H9 (cell line): Measurements from ENCODE around the gene PRKCA. TPM values are rescaled to one million over a fixed set of nuclear protein-coding genes. Genes with fewer than 3 reads are reported as not detected.

Experiments used
- DNase-seq: peaks from one replicate; pipeline ENCODE4 v3.0.0-alpha.2; 2017
- H2AFZ ChIP-seq: one replicate; pipeline ENCODE4 v1.6.1; 2013; ENCODE audit warnings: mild to moderate bottlenecking, low read length, control low read depth, moderate library complexity
- H2AK5ac ChIP-seq: 2 replicates; pipeline ENCODE4 v1.6.1; 2013; ENCODE audit warnings: low read length, control low read depth, mixed read lengths; ENCODE audit not compliant: insufficient read length
- H2BK120ac ChIP-seq: one replicate; pipeline ENCODE4 v1.6.1; 2013; ENCODE audit warnings: low read depth, mild to moderate bottlenecking, low read length, control low read depth, inconsistent platforms; ENCODE audit not compliant: poor library complexity, severe bottlenecking
- H2BK12ac ChIP-seq: 2 replicates; pipeline ENCODE4 v1.6.1; 2013; ENCODE audit warnings: low read length, control low read depth, mixed read lengths, low read depth; ENCODE audit not compliant: insufficient read length
- H2BK15ac ChIP-seq: 2 replicates; pipeline ENCODE4 v1.6.1; 2013; ENCODE audit warnings: low read depth, low read length, control low read depth
- H2BK20ac ChIP-seq: one replicate; pipeline ENCODE4 v1.6.1; 2013; ENCODE audit warnings: low read depth, mild to moderate bottlenecking, low read length, control low read depth, inconsistent platforms; ENCODE audit not compliant: poor library complexity, severe bottlenecking
- H2BK5ac ChIP-seq: 2 replicates; pipeline ENCODE4 v1.6.1; 2013; ENCODE audit warnings: low read length, control low read depth, mixed read lengths; ENCODE audit not compliant: insufficient read length
- H3K14ac ChIP-seq: 2 replicates; pipeline ENCODE4 v1.6.1; 2013; ENCODE audit warnings: low read length, control low read depth; ENCODE audit not compliant: insufficient read depth
- H3K18ac ChIP-seq: 2 replicates; pipeline ENCODE4 v1.6.1; 2013; ENCODE audit warnings: low read depth, mild to moderate bottlenecking, mixed read lengths, low read length, control low read depth; ENCODE audit not compliant: insufficient read length
- H3K23ac ChIP-seq: 2 replicates; pipeline ENCODE4 v1.6.1; 2013; ENCODE audit warnings: low read length, control low read depth, mixed read lengths, low read depth; ENCODE audit not compliant: insufficient read length
- H3K23me2 ChIP-seq: 2 replicates; pipeline ENCODE4 v1.6.1; 2013; ENCODE audit warnings: low read depth, mild to moderate bottlenecking, mixed read lengths, low read length, control low read depth; ENCODE audit not compliant: insufficient read length, poor library complexity, severe bottlenecking
- H3K27ac ChIP-seq: 2 replicates; pipeline ENCODE4 v1.5.1; 2013; ENCODE audit warnings: low read length, control low read depth, mixed read lengths, low read depth; ENCODE audit not compliant: insufficient read length
- H3K27me3 ChIP-seq: 2 replicates; pipeline ENCODE4 v1.6.1; 2013; ENCODE audit warnings: low read length, control low read depth, inconsistent platforms; ENCODE audit not compliant: insufficient read depth
- H3K4ac ChIP-seq: 2 replicates; pipeline ENCODE4 v1.6.1; 2013; ENCODE audit warnings: low read depth, mild to moderate bottlenecking, control low read depth, inconsistent platforms, low read length, moderate library complexity
- H3K4me1 ChIP-seq: 2 replicates; pipeline ENCODE4 v1.6.1; 2013; ENCODE audit warnings: low read length, control low read depth, inconsistent platforms; ENCODE audit not compliant: insufficient read depth
- H3K4me2 ChIP-seq: 2 replicates; pipeline ENCODE4 v1.6.1; 2013; ENCODE audit warnings: low read length, control low read depth, mixed read lengths; ENCODE audit not compliant: insufficient read length, insufficient read depth
- H3K56ac ChIP-seq: 2 replicates; pipeline ENCODE4 v1.6.1; 2013; ENCODE audit warnings: low read depth, mild to moderate bottlenecking, mixed read lengths, low read length, control low read depth; ENCODE audit not compliant: insufficient read length
- H3K79me1 ChIP-seq: 2 replicates; pipeline ENCODE4 v1.6.1; 2013; ENCODE audit warnings: low read depth, mild to moderate bottlenecking, moderate library complexity, low read length, control low read depth, inconsistent platforms; ENCODE audit not compliant: insufficient read depth, poor library complexity, severe bottlenecking
- H3K79me2 ChIP-seq: 2 replicates; pipeline ENCODE4 v1.6.1; 2013; ENCODE audit warnings: low read length, control low read depth, inconsistent platforms; ENCODE audit not compliant: insufficient read depth
- H3K9ac ChIP-seq: 2 replicates; pipeline ENCODE4 v1.6.1; 2013; ENCODE audit warnings: low read length, control low read depth, mixed read lengths; ENCODE audit not compliant: insufficient read length; ENCODE audit errors: extremely low read depth
- H3K9me3 ChIP-seq: one replicate; pipeline ENCODE4 v1.6.1; 2013; ENCODE audit warnings: low read depth, low read length, inconsistent platforms; ENCODE audit not compliant: control insufficient read depth
- H3T11ph ChIP-seq: one replicate; pipeline ENCODE4 v1.6.1; 2013; ENCODE audit warnings: mild to moderate bottlenecking, low read length, control low read depth, inconsistent platforms
- H4K20me1 ChIP-seq: one replicate; pipeline ENCODE4 v1.6.1; 2013; ENCODE audit not compliant: control insufficient read depth, insufficient read length, insufficient read depth
- H4K5ac ChIP-seq: 2 replicates; pipeline ENCODE4 v1.6.1; 2013; ENCODE audit warnings: low read depth, mild to moderate bottlenecking, mixed read lengths, low read length, control low read depth; ENCODE audit not compliant: insufficient read length
- H4K8ac ChIP-seq: replicated peaks from 2 replicates; pipeline ENCODE4 v1.6.1; 2013; ENCODE audit warnings: low read length, control low read depth, mixed read lengths, low read depth; ENCODE audit not compliant: insufficient read length
- H4K91ac ChIP-seq: 2 replicates; pipeline ENCODE4 v1.6.1; 2013; ENCODE audit warnings: low read depth, mild to moderate bottlenecking, moderate library complexity, mixed read lengths, low read length, control low read depth; ENCODE audit not compliant: insufficient read length
- H3K27ac Mint-ChIP-seq, 3 experiments: 2 replicates in 2 of 3; 3 replicates in 1 of 3; pipeline ENCODE4 v1.8.0; 2020 to 2021; ENCODE audit warnings: mixed read lengths in 3 of 3, mild to moderate bottlenecking in 1 of 3, moderate library complexity in 1 of 3
- H3K27me3 Mint-ChIP-seq: 2 replicates; pipeline ENCODE4 v1.8.0; 2021; ENCODE audit warnings: low read depth, mild to moderate bottlenecking, moderate library complexity, mixed read lengths
- H3K36me3 Mint-ChIP-seq, 3 experiments: 2 replicates in 2 of 3; 3 replicates in 1 of 3; pipeline ENCODE4 v1.8.0; 2020 to 2021; ENCODE audit warnings: low read depth in 3 of 3, mixed read lengths in 3 of 3; ENCODE audit not compliant: insufficient read depth in 1 of 3
- H3K4me1 Mint-ChIP-seq, 2 experiments: 2 replicates each; pipeline ENCODE4 v1.8.0; 2020; ENCODE audit warnings: mixed read lengths in 2 of 2
- H3K4me3 Mint-ChIP-seq, 2 experiments: 2 replicates in 1 of 2; 3 replicates in 1 of 2; pipeline ENCODE4 v1.8.0; 2020 to 2021; ENCODE audit warnings: mild to moderate bottlenecking in 2 of 2, mixed read lengths in 2 of 2, moderate library complexity in 1 of 2
- H3K9me3 Mint-ChIP-seq, 2 experiments: 2 replicates in 1 of 2; 3 replicates in 1 of 2; pipeline ENCODE4 v1.8.0; 2020; ENCODE audit warnings: mild to moderate bottlenecking in 2 of 2, mixed read lengths in 2 of 2, moderate library complexity in 1 of 2
- WGBS: extraction: QIAGEN DNeasy Blood & Tissue Kit; methylation state at CpG from one replicate; pipeline ENCODE4 v1.1.7; 2013; ENCODE audit warnings: missing lambda C conversion rate, low lambda C conversion rate, mixed read lengths; ENCODE audit not compliant: insufficient read length; ENCODE audit errors: extremely low coverage; 5-methylcytosine and 5-hydroxymethylcytosine counted together
- total RNA-seq: library from RNA; stranded (reverse); gene quantifications from 2 replicates; pipeline ENCODE4 v1.2.1, GENCODE V29; 2021
- TF ChIP-seq, protein P1 (sequence below): fragments of 200-600 bp; sonication (generic); conservative IDR thresholded peaks from 3 replicates; pipeline ENCODE4 v1.8.0; 2021; ENCODE audit warnings: antibody characterized with exemption, mild to moderate bottlenecking

PRKCA gene
- total RNA-seq, 1 experiment from 2014 or later: 10.5 TPM

DNA sequence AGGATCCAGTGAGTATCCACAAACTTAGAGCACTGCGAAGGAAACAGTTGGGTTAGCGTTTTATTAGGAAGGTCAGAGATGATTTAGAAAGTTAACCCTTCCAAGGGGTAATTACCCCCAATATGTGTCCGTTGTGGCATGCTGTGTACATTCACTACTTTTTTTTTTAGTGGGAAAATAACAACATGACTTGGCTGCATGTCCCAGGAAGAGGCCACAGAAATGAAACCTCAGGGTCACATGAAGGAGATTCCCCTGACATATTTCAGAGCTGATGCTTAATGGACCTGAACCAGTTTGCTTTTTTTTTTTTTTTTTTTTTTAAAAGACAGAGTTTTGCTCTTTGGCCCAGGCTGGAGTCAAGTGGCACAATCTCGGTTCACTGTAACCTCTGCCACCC is 167.5 kb downstream of the PRKCA start:
- H2BK15ac ChIP-seq: no peak overlapping the region
- H3K9me3 ChIP-seq: no peaks in the 10 kb centered on the region
- no peak overlapping the region for H3T11ph ChIP-seq
- no peak for DNase-seq
- no peak overlapping the region for H3K14ac ChIP-seq
- H3K4me1 ChIP-seq: peaks cover 14% of the 10 kb centered on the region
- no peak overlapping the region for H3K23ac ChIP-seq
- no peaks in the 10 kb centered on the region for H3K79me2 ChIP-seq
- H2BK12ac ChIP-seq: no peak overlapping the region
- H3K4ac ChIP-seq: no peak overlapping the region
- no peaks in the 10 kb centered on the region for H4K20me1 ChIP-seq
- H3K9ac ChIP-seq: no peak overlapping the region
- Mint-ChIP-seq H3K9me3 (no peaks in the 10 kb centered on the region), H3K36me3 (no peaks in the 10 kb centered on the region), H3K4me3 (no peak overlapping the region), H3K27ac (no peak overlapping the region), H3K27me3 (no peaks in the 10 kb centered on the region), H3K4me1 (peaks cover 55 to 62% of the 10 kb centered on the region in 2 experiments)
- no peak overlapping the region for H3K56ac ChIP-seq
- no peak overlapping the region for H2BK120ac ChIP-seq
- no peak overlapping the region for H3K4me2 ChIP-seq
- H3K27me3 ChIP-seq: no peaks in the 10 kb centered on the region
- TF ChIP-seq, protein P1, sequence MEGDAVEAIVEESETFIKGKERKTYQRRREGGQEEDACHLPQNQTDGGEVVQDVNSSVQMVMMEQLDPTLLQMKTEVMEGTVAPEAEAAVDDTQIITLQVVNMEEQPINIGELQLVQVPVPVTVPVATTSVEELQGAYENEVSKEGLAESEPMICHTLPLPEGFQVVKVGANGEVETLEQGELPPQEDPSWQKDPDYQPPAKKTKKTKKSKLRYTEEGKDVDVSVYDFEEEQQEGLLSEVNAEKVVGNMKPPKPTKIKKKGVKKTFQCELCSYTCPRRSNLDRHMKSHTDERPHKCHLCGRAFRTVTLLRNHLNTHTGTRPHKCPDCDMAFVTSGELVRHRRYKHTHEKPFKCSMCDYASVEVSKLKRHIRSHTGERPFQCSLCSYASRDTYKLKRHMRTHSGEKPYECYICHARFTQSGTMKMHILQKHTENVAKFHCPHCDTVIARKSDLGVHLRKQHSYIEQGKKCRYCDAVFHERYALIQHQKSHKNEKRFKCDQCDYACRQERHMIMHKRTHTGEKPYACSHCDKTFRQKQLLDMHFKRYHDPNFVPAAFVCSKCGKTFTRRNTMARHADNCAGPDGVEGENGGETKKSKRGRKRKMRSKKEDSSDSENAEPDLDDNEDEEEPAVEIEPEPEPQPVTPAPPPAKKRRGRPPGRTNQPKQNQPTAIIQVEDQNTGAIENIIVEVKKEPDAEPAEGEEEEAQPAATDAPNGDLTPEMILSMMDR: no peak
- H2AK5ac ChIP-seq: no peak overlapping the region
- H3K23me2 ChIP-seq: no peaks in the 10 kb centered on the region
- no peak overlapping the region for H3K27ac ChIP-seq
- no peak overlapping the region for H2BK5ac ChIP-seq
- no peaks in the 10 kb centered on the region for H3K79me1 ChIP-seq
- H2AFZ ChIP-seq: no peak overlapping the region
- no peak overlapping the region for H4K8ac ChIP-seq
- WGBS: no CpG with 5 or more reads among the region's 4 CpGs
- no peak overlapping the region for H4K5ac ChIP-seq
- H3K18ac ChIP-seq: no peak overlapping the region
- no peak overlapping the region for H4K91ac ChIP-seq
- no peak overlapping the region for H2BK20ac ChIP-seq
